Metanephros (tissue), 1 donor: Measurements from ENCODE around the gene C3orf49. TPM values are rescaled to one million over a fixed set of nuclear protein-coding genes. Genes with fewer than 3 reads are reported as not detected.

Experiments used
- total RNA-seq: library from RNA; depleted of rRNA; stranded (reverse); fragments of >200 nt; gene quantifications from one replicate; pipeline ENCODE4 v1.2.3, GENCODE V29; 2014

C3orf49 gene
- total RNA-seq = not detected

GRCh38 chr3:63819151-63819398 is at the start of gene C3orf49:
TSS of gene C3orf49 (plus strand) at chr3:63819299. CDS start at chr3:63819472, 173 bp downstream.

GRCh38 chr3:63863150-63864007 is 44.3 kb downstream of the C3orf49 start, which contains the start of the genes ATXN7 and THOC7:
TSS of gene ATXN7 (plus strand) at chr3:63863867. CDS start at chr3:63912599, 48,732 bp downstream.
TSS of gene THOC7 (minus strand) at chr3:63863805. CDS start at chr3:63863790, 15 bp downstream.

Other genes starting within 250 kb of the C3orf49 start
- 0.12 TPM for gene SNTN, start 166.6 kb upstream of the C3orf49 start, total RNA-seq
- gene THOC7, start 44.5 kb downstream of the C3orf49 start, total RNA-seq = 19.8 TPM
- gene ATXN7, start 44.6 kb downstream of the C3orf49 start, total RNA-seq = 26.6 TPM
- gene SCAANT1, start 93.1 kb downstream of the C3orf49 start, total RNA-seq = not detected
- gene PSMD6, start 204.2 kb downstream of the C3orf49 start, total RNA-seq = 60.3 TPM